Measurements from ENCODE around the gene CEP112.

Gene CEP112

DNA sequence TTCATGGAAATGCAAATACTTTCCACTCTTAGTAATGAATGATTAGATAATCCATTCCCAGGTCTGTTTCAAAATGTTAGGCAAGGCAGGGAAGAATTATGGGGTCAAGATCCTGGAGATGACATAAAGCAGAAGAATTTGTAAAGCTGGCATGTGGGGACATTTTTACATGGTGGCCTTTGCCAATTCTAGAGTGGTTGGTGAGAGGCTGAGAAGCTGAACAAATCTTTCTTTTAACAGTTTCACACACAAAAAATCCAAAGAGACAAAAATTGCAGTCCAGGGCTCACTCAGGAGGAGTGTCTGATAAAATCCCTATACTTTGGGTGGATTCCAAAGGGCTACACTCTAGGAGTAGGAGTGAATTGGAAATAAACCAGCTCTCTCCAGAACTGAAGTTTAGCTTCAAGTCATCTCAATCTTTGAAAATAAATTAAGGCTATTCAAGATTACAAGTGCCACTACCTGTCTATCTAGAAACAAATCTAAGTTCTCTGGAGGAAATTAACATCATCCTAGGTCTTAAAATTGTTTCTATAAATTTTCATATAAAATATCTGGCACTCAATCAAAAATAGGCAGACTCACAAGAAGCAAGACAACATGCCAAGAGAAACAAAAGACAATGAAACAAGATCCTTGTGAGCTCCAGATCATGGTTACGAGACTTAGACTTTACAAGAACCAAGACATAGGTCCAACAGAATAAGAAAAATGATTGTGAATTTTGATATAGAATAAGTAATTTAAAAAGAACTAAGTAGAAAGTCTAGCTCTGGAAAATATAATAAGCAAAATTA lies 517.5 kb downstream of the CEP112 start:
- DNase-seq, result no peak

DNA sequence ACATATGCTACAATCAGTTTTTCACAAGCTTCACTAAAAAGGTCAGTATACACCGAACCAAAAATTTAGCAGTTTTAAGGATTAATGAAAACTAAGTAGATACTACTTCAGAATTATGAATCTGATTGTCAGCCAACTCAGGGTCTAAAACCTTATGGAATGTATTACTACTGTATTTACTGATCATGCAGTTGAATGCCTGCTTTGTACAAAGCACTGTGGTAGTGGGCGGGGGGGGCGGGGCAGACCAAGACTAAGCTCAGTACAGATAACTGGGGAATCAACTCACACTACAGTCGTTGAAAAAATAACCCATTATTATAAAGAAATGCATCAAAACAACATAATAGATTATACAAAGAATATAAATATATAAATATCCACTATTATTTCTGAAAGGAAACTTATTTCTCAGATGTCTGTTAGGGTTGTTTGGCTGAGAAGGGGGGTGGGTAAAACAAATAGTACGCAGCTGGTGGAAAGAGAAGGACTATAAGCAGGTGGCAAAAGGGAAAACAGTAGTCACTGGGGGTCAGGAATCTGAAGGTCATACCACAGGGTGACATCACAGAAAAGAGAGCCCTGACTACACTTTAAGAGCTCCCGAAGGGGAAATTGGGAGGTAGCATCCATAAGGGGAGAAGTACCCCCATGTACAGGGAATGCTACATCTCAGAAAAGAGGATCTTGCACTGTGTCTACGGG lies 521.1 kb downstream of the CEP112 start:
- DNase-seq, result no peak

DNA sequence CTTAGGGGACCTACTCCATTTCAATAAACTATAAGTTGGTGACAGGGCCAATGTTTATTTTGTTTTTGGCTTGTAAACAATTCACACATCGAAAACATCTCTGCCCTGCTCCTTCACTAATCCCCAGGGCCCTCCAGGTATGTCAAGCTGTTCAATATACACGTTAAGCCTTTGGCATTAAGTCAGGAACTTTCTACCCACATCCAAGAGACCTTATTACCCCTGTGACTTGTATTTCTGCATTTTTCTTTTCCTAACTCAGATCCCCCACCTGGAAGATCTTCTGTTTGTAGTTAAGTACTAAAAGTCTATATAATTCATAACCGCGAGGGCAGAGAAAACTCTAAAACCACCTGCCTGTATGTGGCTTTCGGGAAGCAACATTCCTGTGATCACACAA lies 523.7 kb downstream of the CEP112 start:
- no peak for DNase-seq

DNA sequence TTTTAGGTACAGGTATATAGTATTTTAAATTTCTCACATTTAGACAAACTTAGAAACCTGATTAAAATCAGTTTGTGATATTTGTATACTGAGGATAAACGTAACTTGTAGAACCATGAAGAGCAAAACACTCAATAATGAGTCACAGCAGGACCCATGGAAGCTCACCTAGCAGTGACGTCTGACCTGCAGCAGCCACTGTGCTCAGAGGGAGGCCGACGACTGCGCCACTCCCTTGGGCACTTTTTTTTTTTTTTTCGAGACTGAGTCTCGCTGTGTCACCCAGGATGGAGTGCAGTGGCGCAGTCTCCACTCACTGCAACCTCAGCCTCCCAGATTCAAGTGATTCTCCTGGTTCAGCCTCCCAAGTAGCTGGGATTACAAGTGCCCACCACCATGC lies 524.3 kb downstream of the CEP112 start:
- DNase-seq, result no peak

DNA sequence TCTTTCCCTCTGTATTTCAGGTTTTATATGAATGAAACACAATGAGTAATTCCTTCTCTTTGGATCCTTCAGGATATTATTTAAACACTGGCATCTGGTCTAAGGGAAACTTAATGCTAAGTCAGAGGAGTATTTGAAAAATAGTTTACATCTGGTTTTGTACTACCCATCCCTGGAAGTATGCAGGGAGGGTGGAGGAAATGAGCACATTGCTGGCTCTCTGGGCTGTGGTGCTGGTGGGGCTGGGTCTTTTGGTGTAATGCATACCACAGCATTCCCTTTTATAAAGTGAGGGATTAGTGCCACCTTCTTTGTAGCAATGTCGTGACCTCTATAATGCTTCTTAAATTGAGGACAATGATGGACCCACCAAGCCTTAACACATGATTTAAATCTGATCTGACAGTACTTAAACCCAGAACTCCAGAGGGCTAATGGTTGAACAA lies 525.0 kb downstream of the CEP112 start:
- DNase-seq, result no peak

DNA sequence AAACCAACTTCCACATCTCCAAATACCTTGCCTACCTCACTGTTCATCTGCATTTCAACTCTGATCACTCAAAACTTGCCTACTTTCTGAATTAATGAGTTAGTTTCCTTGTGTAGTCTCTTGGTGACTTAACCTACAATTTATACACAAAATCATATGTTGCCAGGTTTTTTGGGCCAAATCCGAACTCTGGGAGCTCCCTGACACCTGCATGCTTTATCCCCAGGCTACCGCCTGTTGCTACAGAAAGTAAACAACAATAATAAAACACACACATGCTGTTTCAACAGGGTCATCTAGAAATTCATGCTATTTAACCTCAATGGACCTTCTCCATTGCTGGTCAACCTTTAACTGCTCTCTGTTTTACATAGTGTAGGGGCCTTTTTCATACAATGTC lies 526.0 kb downstream of the CEP112 start:
- no peak for DNase-seq

DNA sequence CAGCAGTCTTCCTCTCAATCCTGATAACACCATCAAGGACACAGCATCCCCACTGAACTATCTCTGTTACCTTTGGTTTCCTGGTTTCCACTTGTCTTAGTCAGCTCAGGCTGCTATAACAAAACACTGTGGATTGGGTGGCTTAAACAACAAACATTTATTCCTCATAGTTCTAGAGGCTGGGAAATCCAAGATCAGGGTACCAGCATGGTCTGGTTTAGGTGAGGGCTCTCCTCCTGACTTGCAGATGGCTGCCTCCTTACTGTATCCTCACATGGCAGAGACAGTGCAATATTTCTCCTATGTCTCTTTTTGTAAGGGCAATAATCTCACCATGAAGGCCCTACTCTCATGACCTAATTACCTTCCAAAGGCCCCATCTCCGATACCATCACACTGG lies 527.2 kb downstream of the CEP112 start:
- DNase-seq, result no peak

DNA sequence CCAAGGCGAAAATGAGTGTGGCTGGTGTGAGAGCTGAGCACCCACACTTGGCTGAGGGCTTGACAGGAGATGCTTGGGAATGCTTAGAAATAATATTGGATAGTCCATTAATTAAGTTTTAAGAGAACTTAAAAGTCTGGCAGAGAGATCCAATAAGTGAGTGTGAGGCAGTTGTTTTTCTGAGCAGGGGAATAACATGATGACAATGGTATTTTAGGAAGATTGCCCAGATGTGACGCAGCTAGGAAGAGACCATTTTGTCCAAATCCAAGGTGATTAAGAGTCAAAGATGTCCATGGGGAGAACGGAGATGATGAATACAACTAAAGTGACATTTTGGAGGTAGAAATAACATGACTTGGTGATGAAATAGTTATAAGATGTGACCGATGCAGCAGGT lies 527.7 kb downstream of the CEP112 start:
- no peak for DNase-seq

DNA sequence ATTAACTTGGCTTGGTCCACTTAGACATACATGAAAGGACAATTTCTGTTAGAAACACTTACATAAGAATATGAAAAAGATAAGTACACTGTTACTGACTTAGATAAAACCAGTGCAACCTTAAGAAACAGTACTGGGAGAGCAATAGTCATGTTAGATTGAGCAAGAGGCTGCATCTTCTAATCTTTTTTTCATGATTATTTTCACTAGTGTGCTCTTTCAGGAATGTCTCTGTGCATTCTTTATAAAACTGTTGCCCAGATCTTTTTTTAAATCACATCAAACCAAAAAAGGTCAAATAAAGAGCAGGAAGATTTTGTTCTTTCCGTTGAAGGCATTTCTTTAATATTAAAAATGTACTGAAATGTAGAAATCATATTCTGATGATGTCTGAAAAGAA lies 529.7 kb downstream of the CEP112 start:
- no peak for DNase-seq

DNA sequence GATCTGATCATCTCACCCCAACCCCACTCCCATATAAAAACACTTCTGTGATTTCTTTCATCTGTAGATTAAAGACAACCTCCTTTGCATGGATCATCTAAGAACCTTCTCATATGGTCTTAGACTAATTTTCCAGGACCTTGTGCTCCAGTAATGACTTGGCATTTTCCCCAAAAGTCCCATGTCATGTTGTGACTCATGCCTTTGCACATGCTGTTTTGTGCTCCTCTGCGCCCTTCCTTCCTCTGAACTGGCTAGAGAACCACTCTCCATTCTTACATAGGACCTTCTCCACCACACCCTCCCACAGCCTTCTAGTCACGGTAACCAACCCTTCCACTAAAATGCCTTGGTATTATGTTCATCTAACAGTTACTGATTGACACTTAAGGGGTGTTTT lies 531.0 kb downstream of the CEP112 start:
- DNase-seq, result no peak

DNA sequence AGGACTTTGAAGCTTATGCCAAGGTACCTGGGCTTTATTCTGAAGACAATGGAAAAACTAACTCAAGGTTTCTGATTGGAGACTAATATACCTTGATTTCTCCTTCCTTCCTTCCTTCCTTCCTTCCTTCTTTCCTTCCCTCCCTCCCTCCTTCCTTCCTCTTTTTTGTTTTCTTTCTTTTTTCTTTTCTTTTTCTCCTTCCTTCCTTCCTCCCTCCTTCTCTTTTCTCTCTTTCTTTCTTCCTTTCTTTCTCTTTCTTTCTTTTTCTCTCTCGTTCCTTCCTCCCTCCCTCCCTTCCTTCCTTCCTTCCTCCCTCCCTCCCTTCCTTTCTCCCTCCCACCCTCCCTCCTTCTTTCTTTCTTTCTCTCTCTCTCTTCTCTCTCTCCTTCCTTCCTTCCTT lies 531.9 kb downstream of the CEP112 start:
- DNase-seq, result no peak

DNA sequence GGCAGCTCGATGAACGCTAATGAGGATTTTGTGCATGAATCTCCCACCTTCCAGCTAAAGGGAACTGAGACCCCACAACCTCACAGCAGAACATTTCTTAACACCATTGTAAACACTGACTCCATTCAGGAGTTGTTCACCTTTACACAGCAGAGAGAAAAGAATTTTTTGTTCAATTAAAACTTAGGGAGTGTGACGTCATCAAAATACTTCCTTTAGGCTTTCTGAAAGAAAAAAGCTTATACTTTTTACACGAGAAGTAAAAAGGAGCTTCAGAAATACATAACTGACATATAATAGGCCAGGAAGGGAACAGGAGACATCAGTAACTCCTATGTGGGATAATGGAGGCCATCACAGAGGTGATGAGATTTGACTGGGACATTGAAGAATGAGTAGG lies 532.4 kb downstream of the CEP112 start:
- no peak for DNase-seq

DNA sequence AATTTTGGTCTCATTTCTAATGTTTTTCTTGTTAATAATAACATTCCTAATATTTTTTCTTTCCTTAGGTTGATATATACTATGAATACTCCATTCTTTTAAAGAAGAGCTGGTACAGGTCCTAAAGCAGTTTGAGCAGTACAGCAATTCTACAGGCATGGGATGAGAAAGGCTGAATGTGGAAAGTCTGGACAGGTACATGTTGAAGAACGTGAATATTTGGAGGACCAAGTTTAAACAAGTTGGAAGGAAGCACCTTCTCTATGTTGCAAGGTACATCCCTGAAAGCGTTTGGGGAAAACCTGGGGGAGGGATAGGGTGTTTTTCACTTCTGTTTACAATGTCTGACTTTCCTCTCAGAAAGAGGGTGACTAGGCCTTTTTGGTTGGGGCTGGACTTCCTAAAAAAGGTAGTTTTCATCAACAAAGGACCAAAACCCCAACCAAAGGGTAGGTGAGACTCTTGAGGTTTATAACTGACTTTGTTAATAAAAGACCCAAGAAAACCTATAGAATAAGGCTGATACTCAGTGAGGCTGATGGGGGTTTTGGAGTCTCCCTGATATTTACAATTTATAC lies 534.6 kb downstream of the CEP112 start:
- no peak for DNase-seq

DNA sequence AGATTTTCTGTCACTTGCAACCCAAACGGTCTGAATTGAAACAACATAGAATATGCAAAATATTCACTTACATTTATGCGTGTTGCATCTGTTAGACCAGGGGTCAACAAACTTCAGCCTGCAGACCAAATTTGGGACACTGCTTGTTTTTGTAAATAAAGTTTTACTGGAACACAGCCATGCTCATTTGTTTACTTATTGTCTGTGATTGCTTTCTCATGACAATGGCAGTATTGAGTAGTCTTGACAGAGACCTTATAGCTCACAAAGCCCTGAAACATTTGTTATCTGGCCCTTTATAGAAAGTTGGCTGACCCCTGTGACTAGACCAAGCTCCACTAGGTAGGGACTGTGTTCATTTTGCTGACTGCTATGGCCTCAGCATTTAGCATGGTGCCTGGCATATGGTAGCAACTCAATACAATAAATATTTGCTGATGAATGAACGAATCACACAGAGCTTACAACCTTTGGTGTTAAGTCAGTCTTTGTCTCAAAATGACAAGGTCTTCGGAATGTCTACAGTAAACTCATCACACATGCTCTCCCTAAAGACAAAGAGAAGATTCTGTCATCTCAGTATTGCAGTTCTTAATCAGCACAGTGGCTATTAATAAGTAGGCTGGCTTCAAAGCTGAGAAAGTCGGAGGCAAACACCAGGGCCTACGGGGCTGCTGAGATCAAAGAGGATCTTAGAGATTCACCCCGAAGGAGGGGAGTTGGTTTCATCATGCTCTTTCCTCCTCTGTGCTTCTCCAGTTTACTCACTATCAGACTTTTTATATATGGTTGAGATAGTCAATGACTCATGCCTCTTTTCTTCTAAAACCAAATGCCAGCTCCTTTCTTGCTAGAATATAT lies 535.3 kb downstream of the CEP112 start:
- DNase-seq, result no peak

DNA sequence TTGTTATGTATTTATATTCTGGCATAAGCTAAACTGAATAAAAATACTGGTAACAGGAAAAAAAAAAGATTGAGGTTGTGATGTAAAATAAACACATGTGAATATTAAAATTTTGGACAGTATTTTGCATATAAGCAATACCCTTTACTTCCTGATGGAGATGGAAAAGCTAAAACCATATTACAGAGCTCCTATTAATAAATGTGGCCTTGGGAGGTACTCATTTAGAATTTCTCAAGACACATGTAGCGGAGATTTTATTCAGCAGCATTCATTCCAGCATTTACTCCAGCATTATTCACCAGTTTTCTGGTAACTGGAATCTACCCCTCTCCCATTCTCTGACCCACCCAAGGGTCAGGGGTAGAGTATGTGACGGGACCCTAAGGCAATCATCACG lies 536.2 kb downstream of the CEP112 start:
- DNase-seq, result no peak

DNA sequence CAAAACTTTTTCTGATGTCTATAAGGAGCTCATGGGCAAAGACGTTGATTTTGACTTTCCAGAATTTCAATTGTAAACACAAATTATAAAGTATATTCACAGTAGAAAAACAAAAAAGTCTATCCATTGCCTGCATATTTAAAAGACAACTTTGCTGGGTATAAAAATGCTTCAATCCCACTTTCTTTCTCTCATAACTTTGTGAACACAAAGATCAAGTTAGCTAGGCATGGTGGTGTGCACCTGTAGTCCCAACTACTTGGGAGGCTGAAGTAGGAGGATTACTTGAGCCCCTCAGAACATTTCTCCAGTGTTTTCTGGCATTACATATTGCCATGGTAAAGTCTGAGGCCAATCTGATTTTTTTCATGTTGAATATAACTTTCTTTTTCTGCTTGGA lies 547.4 kb downstream of the CEP112 start:
- no peak for DNase-seq

DNA sequence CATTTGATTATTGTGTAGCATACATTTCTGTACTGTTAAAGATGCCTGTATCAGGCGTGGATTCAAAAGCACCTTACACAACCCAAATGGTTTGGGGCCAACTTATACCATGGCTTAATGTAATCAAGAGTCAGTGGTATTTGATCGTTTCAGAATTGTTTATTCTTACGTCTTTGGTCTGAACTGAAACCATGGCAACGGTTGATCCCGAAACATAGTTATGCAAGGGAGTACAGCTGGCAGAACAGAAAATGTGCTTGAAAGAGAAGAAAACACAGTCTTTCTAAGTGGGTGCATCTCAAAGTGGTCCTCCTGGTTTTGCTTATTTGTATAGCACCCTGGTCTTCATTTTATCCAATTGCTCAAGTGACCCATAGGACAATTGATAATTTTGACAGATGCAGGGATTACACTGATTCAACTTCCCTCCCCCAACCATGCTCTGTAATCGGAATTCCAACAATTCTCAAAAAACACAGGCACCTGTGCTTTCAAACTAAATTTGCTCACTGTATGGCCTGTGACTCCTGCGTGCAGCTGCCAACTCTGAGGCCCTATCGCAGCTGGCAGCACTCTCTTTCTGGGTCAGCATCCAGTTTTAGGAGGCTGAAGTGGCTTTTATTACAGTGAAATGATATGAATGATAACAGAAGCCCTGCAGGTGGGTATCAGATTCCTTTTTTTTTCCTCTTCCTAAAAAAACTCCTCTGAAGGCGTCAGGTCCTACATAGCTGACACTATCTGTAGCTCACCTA lies 553.5 kb downstream of the CEP112 start:
- no peak for DNase-seq

DNA sequence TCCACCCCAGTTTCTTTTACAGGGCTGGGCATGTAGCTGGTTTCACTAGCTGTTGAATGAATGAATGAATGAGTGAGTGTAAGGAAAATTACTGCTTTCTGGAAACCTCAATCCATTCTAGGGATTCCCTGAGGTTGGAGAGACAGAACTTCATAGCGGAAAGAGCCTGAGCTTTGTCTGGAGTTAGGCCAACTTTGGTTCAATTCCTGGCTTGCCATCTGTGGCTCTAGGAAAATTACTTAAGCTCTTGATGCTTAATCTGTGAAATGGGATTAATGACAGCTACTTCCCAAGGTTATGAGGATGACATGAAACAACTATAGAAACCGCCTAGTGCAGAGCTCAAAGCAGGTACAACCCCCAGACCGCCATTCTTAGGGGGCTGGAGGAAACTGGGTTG lies 554.1 kb downstream of the CEP112 start:
- no peak for DNase-seq

DNA sequence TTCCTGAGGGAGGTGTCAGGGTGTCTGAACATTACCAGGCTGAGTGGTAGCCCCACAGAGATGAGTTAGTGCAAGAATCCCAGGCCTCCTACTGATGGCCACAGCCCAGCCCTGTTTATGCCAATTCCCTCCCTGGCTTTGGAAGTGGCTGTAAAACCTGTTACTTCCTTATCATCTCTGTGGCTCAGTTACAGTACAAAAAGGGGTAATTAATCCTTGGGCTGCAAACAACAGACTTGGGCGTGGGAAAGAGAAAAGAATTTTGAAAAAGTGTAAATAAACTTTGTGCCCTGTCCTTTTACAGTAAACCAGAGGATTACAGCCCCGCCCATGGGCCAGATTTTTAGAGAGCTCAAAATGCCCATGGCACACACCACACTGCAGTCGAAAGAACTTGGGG lies 557.4 kb downstream of the CEP112 start:
- DNase-seq, result no peak

DNA sequence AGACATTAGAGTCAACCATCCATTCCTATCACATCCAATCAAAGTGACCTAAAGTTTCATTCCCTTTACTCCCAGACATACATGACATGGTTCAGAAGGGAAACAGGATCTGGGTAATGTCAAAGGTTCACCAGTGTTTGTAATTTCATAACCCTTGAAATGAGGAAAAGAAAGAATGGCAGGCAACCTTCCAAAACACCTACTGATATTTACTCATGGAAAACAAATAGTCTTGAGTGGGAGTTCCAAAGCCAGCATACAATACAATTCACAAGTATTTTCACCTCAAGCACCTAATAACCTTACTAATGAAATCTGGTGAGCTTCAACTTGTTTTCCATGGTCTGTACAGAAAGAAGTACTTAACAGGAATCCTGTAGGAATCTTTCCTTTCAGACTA lies 557.9 kb downstream of the CEP112 start:
- no peak for DNase-seq

DNA sequence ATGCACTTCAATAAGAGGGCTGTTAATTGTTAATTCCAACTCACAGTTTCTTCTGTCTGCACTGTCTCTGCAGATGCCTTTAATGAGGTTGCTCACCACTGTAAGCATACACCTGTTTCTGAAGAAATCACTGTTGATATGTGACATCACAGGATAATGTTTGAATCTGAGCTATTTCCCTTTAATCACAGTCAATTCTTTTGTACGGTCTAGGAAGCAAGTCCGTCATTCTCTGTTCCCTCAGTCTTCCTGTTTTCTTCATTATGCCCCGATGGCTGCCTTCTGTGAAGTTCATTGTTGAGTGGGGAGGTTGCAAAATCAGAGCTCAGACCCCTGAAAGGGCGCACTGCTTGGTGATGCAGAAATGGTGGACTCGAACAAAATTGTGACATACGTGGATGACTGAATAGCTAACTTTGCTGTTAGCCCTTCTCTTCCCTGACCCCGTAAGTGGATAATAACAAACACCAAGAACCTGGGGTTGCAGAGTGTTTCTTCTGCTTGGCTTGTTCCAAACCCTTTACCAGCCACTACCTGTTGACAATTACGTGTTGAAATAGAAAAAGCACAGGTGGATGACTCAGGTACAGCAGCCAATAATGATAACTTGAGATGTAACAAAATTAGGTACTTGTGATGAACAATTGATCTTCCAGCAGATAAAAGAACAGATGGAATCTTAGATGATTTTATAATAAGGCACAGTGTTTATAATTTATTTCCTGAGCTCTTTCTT lies 558.6 kb downstream of the CEP112 start:
- DNase-seq, result no peak

DNA sequence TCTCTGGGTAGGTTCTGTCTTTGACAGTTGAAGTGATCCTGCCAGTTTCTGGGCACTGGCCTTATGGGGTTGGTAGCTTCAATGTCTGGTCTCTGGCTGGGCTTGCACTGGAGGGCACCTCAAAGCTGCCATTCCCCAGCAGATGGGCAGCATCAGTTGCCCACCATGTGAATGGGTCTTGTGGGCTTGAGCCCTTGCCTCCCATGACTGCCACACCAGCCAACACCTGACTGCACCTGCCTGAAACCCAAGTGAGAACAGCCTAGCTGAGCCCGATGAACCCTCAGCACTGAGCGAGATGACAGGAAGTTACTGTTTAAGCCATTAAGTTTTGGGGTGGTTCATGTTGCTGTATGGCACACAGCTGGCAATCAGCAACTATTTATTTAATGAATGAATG lies 561.4 kb downstream of the CEP112 start:
- no peak for DNase-seq

All from inflammatory macrophage treated with lipopolysaccharide for 4 hours (primary cell).